ENCODE results near the gene STX4.
"Not testable (repeated sequence)": the region's sequence is repeated elsewhere in the genome, so short reads cannot be mapped to it uniquely, and the experiment has no call there.

STX4 gene

DNA sequence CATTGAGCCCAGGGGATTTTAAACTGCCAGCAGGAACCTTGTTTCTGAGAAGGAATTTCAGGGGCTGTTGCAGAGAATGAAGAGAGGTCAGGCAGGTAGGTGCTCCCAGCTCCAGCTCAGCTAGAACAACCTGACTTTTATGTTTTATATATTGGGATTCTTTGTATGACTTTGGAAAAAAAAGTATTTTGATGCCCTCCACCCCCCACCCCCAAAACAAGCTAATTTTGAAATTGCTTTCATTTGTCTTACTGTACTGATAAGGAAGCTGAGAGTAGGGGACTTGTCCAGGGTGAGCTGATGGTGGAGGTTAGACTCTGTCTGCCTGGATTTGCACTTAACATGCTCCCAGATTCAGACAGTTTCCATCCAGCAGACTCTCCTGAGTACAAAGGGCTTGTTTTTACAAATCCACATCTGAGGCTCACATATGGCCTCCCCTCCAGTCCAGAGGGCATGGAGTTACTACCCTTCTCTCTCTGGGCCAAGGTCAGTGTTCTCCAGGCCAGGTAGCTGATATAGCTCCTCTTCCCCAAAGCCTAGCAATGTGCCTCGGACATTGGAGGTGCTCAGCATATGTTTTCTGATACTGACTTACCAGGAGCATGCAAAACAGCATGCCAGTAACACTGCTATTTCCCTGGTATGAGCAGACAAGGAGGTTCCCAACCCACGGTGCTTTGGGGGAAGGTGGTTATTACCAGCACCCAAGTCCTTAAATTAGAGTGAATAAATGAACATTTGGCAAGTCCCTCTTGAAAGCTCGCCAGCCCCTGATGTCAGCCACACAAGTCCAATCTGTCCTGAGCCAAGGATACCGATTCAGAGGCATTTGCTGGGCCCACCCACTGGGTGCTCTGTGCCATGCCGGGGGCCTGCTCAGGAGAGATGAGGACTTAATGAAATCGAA, 34.3 kb upstream of the STX4 start:
- no peak for DNase-seq

DNA sequence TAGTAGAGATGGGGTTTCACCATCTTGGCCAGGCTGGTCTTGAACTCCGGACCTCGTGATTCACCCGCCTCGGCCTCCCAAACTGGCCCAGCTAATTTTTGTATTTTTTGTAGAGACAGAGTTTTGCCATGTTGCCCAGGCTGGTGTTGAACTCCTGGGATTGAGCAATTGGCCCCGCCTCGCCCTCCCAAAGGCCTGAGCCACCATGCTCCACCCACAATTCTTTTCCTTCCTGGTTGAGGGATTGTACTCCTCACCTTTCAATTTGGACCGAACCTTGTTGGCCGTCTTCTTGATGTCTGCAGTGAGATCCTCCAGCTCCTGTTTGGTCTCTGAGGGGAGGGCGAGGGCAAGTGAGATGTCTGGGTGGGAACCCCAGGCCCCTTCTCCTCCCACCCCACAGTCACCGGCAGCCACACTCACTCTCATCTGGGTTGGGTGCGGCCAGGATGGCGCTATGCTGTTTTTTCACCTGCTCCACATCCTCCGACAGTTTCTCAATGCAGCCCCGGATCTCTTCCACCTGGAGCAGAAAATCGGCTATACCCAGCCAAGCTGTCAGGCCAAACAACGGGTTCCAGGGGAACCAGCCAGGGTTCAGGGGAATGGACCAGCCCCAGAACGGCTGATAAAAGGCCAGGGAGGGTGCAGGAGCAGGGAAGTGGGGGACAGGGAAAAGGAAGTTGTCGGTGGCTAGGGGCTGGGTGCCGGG, 32.5 kb upstream of the STX4 start:
- no peak for DNase-seq

DNA sequence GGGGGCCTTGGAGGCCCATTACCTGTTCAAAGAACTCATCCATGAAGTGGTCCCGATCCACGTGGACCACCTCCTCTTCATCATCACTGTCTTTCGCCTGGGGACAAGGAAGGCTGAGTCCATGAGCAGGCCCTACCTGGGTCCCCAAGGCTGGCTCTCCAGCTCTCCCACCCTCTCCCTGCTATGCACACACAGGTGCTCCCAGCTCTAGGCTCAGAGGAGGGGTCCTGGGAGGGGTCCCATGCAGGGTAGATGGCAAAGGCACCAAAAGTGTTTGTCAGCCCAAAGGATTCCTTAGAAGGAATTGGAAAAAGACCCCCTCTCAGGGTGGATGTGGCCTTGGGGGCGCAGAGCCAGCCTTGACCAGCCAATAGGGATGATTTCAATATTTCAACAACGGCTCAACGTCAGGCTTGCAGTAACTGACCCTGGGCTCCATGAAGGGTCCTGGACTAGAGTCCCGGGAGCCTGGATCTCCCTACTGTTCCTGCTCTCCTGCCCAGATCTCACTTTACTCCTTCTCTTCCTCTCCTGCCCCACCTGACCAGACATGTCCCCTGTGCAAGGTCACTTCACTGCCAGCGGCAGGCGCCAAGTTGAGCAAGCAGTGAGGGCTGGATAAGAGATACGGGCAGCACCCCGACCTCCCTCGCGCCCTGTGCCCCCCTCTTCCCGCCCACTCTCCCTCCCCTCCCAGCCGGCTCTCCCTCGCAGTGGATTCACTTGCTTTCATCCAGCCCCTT, 31.7 kb upstream of the STX4 start:
- no peak for DNase-seq

DNA sequence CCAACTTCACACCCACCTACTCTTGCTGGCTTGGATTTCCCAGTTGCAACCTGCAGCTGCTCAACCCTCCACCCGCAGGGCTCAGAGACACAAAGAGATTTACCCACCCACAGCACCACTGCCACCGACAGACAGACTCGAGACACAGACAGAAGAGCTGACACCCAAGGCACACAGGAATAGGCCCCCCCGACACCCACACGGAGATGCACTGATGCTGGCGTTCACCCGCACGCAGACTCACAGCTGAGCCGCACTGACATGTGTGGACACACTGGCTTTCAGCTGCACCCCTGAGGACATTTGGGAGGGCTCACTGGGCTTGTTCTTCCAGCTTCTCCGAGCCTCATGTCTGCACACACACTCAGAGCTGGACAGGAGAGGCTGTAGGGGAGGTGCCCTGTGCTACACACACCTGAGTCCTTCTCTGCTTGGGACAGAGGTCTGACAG, 31.1 kb upstream of the STX4 start:
- DNase-seq = no peak

DNA sequence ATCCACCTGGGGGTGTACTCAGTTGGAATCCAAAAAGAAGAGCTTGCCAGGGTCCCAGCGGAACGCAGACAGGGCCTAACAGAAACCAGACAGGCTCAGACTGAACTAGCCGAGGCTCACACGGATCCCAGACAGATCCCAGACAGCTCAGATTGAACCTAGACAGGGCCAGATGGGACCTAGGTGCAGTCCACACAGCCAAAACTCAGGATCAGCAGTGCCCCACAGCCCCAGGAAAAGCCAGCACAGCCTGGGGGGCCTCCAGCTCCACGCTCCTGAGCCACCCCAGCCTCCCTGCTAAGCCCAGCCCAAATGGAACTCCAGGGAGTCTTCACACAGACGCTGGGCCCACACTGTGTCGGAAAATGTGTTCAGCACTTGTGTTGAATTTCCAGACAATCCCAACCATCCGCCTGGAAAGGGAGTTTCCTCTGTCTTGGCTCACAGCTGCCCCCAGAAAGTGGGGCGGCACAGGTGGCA, 30.5 kb upstream of the STX4 start:
- no peak for DNase-seq

DNA sequence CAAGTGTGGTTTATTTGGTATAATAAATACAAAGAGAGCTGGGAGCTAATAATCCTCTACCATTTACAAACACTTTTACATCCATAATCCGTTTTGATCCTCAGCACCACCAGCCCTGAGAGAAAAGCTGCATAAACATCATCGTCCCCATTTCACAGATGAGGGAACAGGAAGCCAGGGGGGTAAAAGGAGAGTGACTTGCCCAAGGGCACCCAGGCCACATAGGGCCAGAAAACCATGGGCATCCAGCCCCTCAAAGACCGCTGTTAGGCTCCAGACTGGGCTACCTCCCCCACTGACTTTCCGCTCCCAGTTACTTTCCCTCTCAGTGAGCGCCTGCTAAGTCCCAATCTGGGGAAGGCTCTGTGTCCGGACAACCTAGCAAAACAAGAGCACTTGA, 29.6 kb upstream of the STX4 start:
- no peak for DNase-seq

DNA sequence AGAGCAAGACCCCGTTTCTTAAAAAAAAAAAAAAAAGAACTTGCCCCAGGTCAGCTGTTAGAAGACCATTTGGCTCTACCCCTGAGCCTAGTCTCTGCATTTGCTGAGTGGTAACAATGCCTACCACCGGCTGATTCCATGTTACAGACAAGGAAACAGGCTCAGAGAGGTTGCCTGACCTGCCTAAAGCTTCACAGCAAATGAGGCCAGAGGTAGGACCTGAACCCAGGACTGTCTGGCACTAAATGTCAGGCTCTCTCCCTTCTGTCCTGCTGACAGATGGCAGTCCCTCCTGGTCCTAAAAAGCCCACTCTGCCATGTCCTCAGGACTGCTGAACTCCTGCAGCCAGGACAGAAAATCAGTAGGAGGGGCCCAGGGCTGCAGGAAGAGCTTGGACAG, 28.7 kb upstream of the STX4 start:
- no peak for DNase-seq

DNA sequence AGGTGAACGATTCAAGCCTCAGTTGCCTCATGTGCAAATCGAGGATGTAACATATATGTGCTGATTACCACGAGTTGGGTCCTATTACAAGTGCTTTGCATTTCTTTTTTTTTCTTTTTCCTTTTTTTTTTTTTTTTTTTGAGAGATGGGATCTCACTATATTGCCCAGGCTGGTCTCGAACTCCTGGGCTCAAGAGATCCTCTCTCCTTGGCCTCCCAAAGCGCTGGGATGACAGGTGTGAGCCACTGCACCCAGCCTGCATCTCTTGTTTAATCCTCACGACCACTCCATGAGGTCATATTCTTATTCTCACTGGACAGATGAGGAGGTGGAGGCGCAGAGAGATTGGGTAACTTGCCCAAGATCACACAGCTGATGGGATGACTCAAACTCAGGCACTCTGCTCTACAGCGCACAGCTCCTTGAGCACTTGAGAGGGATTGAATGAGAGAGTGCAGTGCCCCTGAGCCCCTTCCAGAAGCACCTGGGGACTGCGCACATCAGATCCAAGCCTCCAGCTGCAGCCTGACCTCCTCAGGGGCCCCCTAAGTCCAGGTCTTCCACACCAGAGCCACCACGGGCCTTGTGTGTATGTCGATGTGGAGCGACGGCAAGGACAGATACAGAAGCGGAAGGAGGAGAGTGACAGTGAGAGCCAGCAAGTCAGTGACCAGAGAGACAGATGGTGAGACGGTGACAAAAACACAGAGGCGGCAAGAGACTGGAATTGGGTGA, 27.8 kb upstream of the STX4 start:
- DNase-seq = no peak

DNA sequence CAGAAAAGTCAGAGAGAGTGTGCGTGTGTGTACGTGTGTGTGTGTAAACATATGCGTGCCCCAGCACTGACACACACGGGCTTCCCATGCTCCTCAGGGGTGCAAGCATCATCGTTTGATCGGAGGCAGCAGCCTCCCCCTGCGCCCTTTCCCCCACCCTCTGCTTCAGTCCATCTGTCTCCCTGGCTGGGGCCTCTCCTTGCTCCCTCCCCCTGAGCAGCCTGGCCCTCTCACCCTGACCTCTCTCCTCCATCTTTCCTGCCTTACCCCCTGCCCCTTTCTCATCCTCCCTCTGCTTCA, 27.3 kb upstream of the STX4 start:
- no peak for DNase-seq

DNA sequence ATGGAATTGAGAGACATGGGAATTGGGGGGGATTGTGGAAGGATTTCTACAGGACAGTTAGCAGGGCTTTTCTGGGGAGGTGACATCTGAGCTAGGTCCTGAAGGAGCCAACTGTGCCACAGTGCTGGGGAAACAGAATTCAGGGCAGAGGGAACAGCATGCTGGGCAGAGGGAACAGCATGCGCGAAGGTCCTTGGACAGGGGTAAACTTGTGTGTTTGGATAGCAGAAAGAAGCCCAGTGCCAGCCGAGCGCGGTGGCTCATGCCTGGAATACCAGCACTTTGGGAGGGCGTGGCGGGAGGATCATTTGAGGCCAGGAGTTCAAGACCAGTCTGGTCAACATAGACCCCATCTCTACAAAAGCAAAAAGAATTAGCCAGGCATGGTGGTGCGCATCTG, 26.8 kb upstream of the STX4 start:
- DNase-seq = no peak

DNA sequence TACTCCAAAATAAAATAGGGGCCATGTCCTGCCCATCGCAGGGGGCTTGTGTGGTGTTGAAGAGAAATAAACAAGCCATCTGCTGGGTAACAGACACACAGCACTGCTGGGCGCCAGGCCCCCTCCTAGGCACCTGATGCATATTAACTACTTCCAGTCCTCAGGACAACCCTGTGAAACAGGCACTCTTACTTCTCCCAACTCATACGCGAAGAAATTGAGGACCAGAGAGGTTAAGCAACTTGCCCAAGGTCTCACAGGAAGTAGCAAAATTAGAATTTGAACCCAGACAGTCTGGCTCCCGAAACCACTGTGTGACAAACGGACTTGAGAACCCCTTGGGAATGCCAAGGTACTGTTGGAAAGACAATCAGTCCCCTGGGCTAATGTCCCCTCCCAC, 25.7 kb upstream of the STX4 start:
- DNase-seq = no peak

DNA sequence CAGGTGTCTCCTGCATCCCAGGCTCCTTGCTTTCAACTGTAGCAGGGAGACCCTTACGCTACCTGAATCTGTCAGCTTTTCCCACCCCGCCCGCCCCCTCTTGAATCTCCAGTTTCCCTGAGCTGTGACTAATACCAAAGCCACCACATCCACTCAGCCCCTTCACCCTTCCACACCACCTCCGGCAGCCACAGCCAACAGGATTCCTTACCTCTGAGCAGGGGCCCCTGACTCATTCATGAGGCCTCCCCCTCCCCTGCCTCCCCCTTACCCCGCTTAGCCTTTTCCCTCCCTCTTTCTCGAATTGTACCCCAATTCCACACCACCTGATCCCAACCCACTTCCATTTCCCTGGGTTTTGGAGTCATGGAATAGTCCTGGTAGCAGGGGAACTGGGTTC, 25.2 kb upstream of the STX4 start:
- no peak for DNase-seq

DNA sequence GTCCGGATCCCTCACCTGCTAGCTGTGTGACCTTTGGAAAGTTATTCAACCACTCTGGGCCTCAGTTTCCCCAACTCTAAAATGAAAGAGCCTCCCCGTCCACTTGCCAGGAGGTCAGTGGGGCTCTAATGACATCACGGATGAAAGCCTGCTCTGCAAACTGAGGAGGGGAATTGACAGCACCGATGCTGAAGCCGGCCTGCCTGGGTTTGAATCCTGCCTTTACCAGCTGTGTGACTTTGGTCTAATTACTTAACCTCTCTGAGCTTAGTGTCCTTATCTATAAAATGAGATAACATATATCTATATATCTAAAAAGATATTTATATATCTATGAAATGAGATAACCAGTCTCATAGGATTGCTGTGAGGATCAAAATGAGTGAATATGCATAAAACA, 24.8 kb upstream of the STX4 start:
- DNase-seq = no peak

DNA sequence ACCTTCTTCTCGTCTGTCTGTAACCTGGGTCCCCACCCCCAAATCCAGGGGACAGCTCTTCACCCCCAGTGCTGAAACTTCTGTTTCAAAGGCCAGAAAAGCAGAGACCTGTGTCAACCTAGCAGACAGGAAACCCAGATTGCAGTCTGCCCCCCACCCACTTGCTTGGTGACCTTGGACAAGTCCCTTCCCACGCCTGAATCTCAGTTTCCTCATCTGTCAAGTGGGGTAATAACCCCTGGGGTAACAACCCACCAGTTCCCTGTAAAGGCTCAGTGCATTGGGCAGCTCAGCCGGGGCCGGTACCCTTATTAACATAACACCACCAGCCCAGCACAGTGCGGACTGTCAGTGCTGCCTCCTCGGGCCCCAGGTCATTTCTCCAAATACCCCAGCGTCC, 24.2 kb upstream of the STX4 start:
- no peak for DNase-seq

DNA sequence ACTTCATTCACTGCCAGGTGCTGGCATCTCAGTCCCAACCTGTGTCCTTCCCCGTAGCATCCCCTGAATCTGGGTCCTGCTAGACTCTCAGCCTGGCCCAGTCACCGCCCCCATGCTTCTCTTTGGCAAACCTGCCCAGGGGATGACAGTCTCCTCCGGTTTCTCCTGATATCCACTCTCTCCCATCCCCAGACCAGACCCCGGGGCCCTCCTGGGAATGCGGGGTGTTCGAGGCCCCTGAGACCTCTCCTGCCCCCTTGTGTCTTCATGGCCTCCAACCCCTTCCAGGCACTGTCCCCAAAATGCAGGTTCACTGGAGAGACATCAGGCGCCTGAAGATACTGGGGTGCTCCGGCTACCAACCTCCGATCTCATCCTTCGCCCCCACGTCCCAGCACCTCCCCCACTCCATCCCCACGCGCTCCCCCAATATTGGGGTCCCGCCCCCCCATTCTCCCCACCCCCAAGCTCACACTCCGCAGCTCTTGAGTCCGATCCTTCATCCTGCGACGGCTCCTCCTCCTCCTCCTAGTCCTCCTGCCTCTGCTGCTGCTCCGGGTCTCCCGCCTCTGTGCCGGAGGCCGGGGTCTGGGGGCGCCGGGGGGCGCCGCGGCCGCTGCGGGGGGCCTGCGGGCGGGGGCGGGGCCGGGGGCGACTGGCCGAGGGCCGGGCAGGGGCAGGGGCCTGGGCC, 23.3 kb upstream of the STX4 start:
- DNase-seq = no peak

DNA sequence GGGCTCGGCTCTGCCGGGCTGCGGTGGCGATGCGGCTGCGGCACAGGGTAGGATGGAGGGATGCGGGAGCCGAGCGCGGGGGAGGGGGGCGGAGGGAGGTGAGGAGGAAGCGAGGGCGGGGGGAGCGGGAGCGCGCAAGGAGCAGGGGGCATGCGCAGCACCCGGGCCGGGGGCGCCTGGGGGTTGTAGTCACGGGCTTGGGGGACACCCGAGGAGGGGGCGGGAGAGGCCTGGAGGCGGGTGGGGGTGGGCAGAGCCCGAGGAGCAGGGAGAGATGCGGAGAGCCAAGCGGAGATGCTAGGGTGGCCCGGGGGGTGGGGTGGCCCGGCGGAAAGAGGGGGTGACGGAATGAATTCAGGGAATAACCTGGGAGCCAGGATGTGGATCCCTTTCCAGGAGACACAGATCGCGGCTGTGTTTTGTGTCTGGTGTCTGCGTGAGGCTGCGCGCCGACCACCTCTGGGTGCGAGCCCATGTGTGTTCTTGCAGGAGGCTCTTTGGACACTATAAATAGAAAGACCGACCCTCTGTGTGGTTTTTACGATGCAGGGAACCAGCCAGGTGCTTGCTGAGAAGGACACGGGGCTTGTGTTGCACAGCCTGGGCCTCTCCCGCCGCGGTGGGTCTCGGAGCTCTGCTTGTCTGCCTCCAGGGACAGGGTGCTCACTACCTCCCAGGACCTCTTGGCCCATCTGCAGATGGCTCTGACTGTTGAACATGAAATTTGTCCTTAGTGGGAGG, 22.6 kb upstream of the STX4 start, which contains the start of gene STX1B:
STX1B (minus strand) TSS at position 54 of the 741 bp plus-strand sequence. CDS start 242 bp downstream, outside the sequence.
- DNase-seq = peak; percentile 66

DNA sequence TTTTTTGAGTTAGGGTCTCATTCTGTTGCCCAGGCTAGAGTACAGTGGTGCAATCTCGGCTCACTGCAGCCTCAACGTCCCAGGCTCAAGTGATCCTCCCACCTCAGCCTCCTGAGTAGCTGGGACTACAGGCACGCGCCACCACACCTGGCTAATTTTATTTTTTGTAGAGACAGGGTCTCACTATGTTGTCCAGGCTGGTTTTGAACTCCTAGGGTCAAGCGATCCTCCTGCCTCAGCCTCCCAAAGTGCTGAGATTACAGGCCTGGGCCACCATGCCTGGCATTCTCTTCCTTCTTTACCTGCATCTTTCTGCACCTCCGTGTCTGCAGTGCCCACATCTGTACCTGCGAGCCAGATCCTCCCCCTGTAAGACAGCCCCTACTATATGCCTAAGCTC, 21.5 kb upstream of the STX4 start:
- DNase-seq = not testable (repeated sequence)

DNA sequence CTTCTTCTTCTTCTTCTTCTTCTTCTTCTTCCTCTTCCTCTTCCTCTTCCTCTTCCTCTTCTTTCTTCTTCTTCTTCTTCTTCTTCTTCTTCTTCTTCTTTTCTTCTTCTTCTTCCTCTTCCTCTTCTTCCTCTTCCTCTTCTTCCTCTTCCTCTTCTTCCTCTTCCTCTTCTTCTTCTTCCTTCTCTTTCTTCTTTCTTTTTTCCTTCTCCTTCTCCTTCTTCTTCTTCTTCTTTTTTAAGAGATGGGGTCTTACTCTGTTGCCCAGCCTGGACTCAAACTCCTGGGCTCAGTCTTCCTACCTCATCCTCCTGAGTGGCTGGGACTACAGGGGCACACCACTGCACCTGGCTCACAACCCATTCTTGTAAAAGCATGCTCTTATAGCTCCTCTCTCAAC, 20.1 kb upstream of the STX4 start:
- DNase-seq = not testable (repeated sequence)

DNA sequence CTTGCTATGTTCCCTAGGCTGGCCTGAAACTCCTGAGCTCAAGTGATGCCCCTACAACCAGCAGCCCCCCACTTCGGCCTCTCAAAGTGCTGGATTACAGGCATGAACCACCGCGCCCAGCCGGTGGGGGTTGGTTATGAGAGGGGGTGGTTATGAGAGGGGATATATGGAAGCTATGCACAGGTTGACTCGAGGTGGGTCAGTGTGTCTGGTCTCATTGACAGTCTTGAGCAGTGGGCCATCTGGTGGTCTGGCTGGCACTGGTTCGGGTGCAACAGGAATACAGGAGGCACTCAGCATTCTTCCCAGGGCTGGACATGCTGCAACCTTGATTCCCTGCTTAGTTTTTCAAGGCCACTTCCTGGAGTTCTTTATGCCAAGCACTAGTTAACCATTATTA, 17.3 kb upstream of the STX4 start:
- DNase-seq = no peak

DNA sequence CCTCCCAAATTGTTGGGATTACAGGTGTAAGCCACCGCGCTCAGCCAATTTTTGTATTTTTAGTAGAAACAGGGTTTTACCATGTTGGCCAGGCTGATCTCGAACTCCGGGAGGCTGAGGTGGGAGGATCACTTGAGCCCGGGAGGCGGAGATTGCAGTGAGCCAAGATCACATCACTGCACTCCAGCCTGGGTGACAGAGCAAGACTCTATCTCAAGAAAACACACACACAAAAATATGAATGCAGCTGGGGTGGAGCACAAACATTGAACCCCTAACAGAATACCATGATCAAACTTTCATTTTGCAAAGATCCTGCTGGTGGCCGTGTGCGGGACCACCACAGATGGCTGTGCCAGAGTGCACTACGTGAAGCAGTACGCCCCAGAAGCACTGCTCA, 15.6 kb upstream of the STX4 start:
- DNase-seq = not testable (repeated sequence)

DNA sequence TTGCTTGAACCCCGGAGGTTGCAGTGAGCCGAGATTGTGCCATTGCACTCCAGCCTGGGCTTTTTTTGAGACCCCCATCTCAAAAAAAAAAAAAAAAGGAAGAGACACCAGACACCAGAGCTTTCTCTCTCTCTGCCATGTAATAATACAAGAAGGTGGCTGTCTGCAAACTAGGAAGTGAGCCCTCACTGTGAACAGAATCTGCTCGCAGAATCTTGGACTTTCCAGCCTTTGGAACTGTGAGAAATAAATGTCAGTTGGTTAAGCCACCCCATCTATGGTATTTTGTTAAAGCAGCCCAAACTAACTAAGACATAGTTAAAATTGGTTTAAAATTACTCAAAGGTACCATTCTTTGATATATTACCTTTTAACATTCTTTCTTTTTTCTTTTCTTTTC, 12.8 kb upstream of the STX4 start:
- no peak for DNase-seq

Measured in stimulated activated CD4-positive, alpha-beta T cell treated with anti-CD3 and anti-CD28 coated beads, Interleukin-15, amount 100 ng/mL, for 24 hours (primary cell).